GM12878 (cell line): Measurements from ENCODE around the gene PRKCQ. TPM values are rescaled to one million over a fixed set of nuclear protein-coding genes. Genes with fewer than 3 reads are reported as not detected.

Experiments used
- ATAC-seq: fragments of 200-7000 bp; cut with Tn5 transposase; 3 replicates; pipeline ENCODE4 v1.9.1; 2020; ENCODE audit warnings: mild to moderate bottlenecking, moderate library complexity
- BruUV-seq: library from RNA; stranded (reverse); fragments of 400-500 nt; replicated peaks from 2 replicates; lab custom pipeline; 2021; lab: Mats Ljungman, UMichigan
- CTCF ChIA-PET: fragments of 300-600 bp; sonication (Branson Sonifier 250); formaldehyde crosslinking; extraction: SDS; loops from one replicate; lab custom pipeline; 2021; ENCODE audit warnings: inconsistent platforms; lab: Yijun Ruan, JAX
- POLR2A ChIA-PET: fragments of 350-600 bp; formaldehyde crosslinking; extraction: SDS; loops from one replicate; lab custom pipeline; 2021; ENCODE audit warnings: inconsistent platforms; lab: Charles Lee
- RAD21 ChIA-PET: fragments of 300-600 bp; sonication (Branson Sonifier 250); formaldehyde crosslinking; loops from one replicate; lab custom pipeline; 2023; ENCODE audit warnings: antibody characterized with exemption; ENCODE audit not compliant: unreplicated experiment; lab: Charles Lee
- SMC1A ChIA-PET: fragments of 300-600 bp; sonication (Branson Sonifier 250); formaldehyde crosslinking; loops from one replicate; lab custom pipeline; 2023; ENCODE audit not compliant: unreplicated experiment, uncharacterized antibody; lab: Charles Lee
- DNase-seq: peaks from one replicate; pipeline ENCODE4 v3.0.0-alpha.2; 2011; ENCODE audit warnings: low read depth, low spot score
- FAIRE-seq: peaks from 3 replicates; lab custom pipeline; 2011; peaks lifted over from hg19 to GRCh38; lab: Jason Lieb, UNC
- H2AFZ ChIP-seq: 2 replicates; pipeline ENCODE4 v1.6.0; 2011; ENCODE audit warnings: low read depth, low read length, control low read depth; ENCODE audit not compliant: control insufficient read depth
- H3K27ac ChIP-seq: 2 replicates; pipeline ENCODE4 v1.5.1; 2011; ENCODE audit warnings: control low read depth; ENCODE audit not compliant: control insufficient read depth, insufficient read depth
- H3K27me3 ChIP-seq, 2 experiments: replicated peaks in 1 of 2; 2 replicates each; pipeline versions ENCODE4 v1.6.0 to v1.6.1; 2011; ENCODE audit warnings: low read length in 1 of 2; ENCODE audit not compliant: control insufficient read depth in 2 of 2, insufficient read depth in 2 of 2
- H3K36me3 ChIP-seq, 2 experiments: 2 replicates each; pipeline ENCODE4 v1.5.1; 2011; ENCODE audit warnings: low read length in 1 of 2; ENCODE audit not compliant: control insufficient read depth in 2 of 2, insufficient read depth in 2 of 2
- H3K4me1 ChIP-seq: 2 replicates; pipeline ENCODE4 v1.6.1; 2011; ENCODE audit warnings: mild to moderate bottlenecking, low read length, moderate library complexity, mixed read lengths; ENCODE audit not compliant: control insufficient read depth, insufficient read depth
- H3K4me2 ChIP-seq: 2 replicates; pipeline ENCODE4 v1.6.0; 2011; ENCODE audit warnings: control low read depth; ENCODE audit not compliant: control insufficient read depth, insufficient read depth
- H3K4me3 ChIP-seq: fragments of 200-600 bp; sonication (generic); 2 replicates; pipeline ENCODE4 v1.5.1; 2016
- H3K79me2 ChIP-seq: 2 replicates; pipeline ENCODE4 v1.6.0; 2011; ENCODE audit warnings: low read length; ENCODE audit not compliant: control insufficient read depth, insufficient read depth
- H3K9ac ChIP-seq: 2 replicates; pipeline ENCODE4 v1.8.0; 2011; ENCODE audit warnings: low read length, control low read depth, mixed read lengths; ENCODE audit not compliant: control insufficient read depth, insufficient read depth
- H3K9me3 ChIP-seq: replicated peaks from 3 replicates; pipeline ENCODE4 v1.5.1; 2011; ENCODE audit warnings: mild to moderate bottlenecking, low read length; ENCODE audit not compliant: control insufficient read depth, insufficient read depth
- H4K20me1 ChIP-seq: 2 replicates; pipeline ENCODE4 v1.6.0; 2011; ENCODE audit not compliant: control insufficient read depth, insufficient read depth
- BCL11A ChIP-seq: IDR thresholded peaks from 2 replicates; pipeline ENCODE4 v1.6.1; 2011; ENCODE audit warnings: low read depth, low read length
- NR2F1 ChIP-seq: fragments of 450-650 bp; conservative IDR thresholded peaks from 2 replicates; pipeline ENCODE4 v1.6.1; 2017; ENCODE audit warnings: mild to moderate bottlenecking
- POLR2A ChIP-seq: IDR thresholded peaks from 2 replicates; pipeline ENCODE4 v1.6.1; 2011; ENCODE audit warnings: low read depth, mild to moderate bottlenecking, low read length
- RBBP5 ChIP-seq: fragments of 200-600 bp; sonication (generic); conservative IDR thresholded peaks from 2 replicates; pipeline ENCODE4 v1.6.1; 2016
- YY1 ChIP-seq: IDR thresholded peaks from 2 replicates; pipeline ENCODE4 v1.6.1; 2011; ENCODE audit warnings: low read depth, mild to moderate bottlenecking, low read length
- ZBTB11 ChIP-seq: fragments of 450-650 bp; formaldehyde crosslinking; IDR thresholded peaks from 2 replicates; pipeline ENCODE4 v1.5.0; 2022; ENCODE audit warnings: mild to moderate bottlenecking, missing genetic modification characterization
- WGBS: methylation state at CpG from one replicate; pipeline ENCODE4 v1.1.6; 2016; ENCODE audit warnings: low lambda C conversion rate; ENCODE audit not compliant: insufficient replicate concordance, insufficient coverage; ENCODE audit errors: missing lambda C conversion rate; 5-methylcytosine and 5-hydroxymethylcytosine counted together
- in situ Hi-C: fragments of 300-500 bp; cut with MboI; formaldehyde crosslinking; loops from 9 replicates; pipeline ENCODE4 v1.14.3; 2018; ENCODE audit warnings: mixed read lengths
- intact Hi-C: fragments of 100-400 bp; cut with micrococcal nuclease; formaldehyde crosslinking; loops from one replicate; pipeline ENCODE4 v1.14.2; 2022; ENCODE audit not compliant: unreplicated experiment
- polyA plus RNA-seq, 11 experiments: library from polyadenylated mRNA; depleted of rRNA in 4 of 11; unstranded in 6 of 11; stranded (reverse) in 5 of 11; fragments of >200 nt; fragmentation: Nextera tagmentation in 4 of 11; fragmentation: Illumina TruSeq in 1 of 11; extraction: Ambion mirVana in 4 of 11; extraction: Trizol in 1 of 11; gene quantifications; 1 replicate in 1 of 11; 2 replicates in 10 of 11; pipeline versions ENCODE4 v1.2.1 to v1.2.3, GENCODE V29; 2011 to 2016; ENCODE audit warnings: inconsistent platforms in 2 of 11, missing spikeins in 2 of 11, low read depth in 1 of 11
- total RNA-seq, 4 experiments: library from RNA; depleted of rRNA in 3 of 4; stranded (reverse); fragments of >200 nt in 3 of 4; fragmentation: Illumina TruSeq in 1 of 4; extraction: Trizol in 1 of 4; gene quantifications; 2 replicates each; pipeline versions ENCODE4 v1.2.1 to v1.2.3, GENCODE V29; 2013 to 2021

The PRKCQ gene
- total and polyA plus RNA-seq, 10 of the 15 experiments (the other 5 are each of a cell fraction or from before 2014, with no cell fraction given) = 0.26 to 8.9 (median 0.98) TPM

GRCh38 chr10:6492896-6493295 lies 87.2 kb downstream of the PRKCQ start:
- ATAC-seq (no peak), DNase-seq (no peak), FAIRE-seq (no peak)
- Histone ChIP-seq H3K4me2 (no peak overlapping the region), H3K9me3 (no peaks in the 10 kb centered on the region), H2AFZ (no peak overlapping the region), H3K27me3 (no peaks in the 10 kb centered on the region; a peak in 2 of 4 replicates), H3K36me3 (no peaks in the 10 kb centered on the region), H3K79me2 (no peaks in the 10 kb centered on the region), H3K27ac (no peak overlapping the region), H4K20me1 (no peaks in the 10 kb centered on the region; the same call in 1 of the 2 replicates), H3K9ac (no peak overlapping the region), H3K4me3 (no peak overlapping the region), H3K4me1 (no peaks in the 10 kb centered on the region)
- intact Hi-C loops = no loop called here
- CTCF ChIA-PET = interaction anchor here (0.7 to 2.6 kb wide), 6 partner anchors 10 to 65 kb away, joined by 3 to 17 read pairs (median 3); no protein-coding TSS in a partner anchor
- no TSS peak for BruUV-seq
- POLR2A ChIA-PET = interaction anchor here (0.5 to 1.6 kb wide), 5 partner anchors 14 to 244 kb away, joined by 3 to 7 read pairs (median 3); no protein-coding TSS in a partner anchor
- 30% methylated on average over 10 of the region's 10 CpGs for WGBS
- RAD21 ChIA-PET = interaction anchor here (0.6 to 5.9 kb wide), 11 partner anchors 10 to 194 kb away, joined by 3 to 40 read pairs (median 4); no protein-coding TSS in a partner anchor
- TF ChIP-seq BCL11A (no peak), YY1 (no peak), ZBTB11 (CRISPR knock-in tag) (no peak), NR2F1 (no peak), RBBP5 (no peak), POLR2A (no peak)
- in situ Hi-C loops = no loop called here
- SMC1A ChIA-PET = interaction anchor here (0.9 to 9.8 kb wide), 23 partner anchors 9 to 145 kb away, joined by 3 to 92 read pairs (median 5); no protein-coding TSS in a partner anchor
